OCI-LY7 (cell line): ENCODE measurements around the gene CA11.

Source experiments
- EZH2phosphoT487 ChIP-seq: fragments of 200-600 bp; sonication (generic); IDR thresholded peaks from 2 replicates; pipeline ENCODE4 v1.6.1; 2018; ENCODE audit warnings: low read depth, borderline replicate concordance, mild to moderate bottlenecking, mixed run types, antibody characterized with exemption, low read length, moderate library complexity, mixed read lengths
- TF ChIP-seq, protein P1 (sequence below): fragments of 200-600 bp; sonication (generic); conservative IDR thresholded peaks from 2 replicates; pipeline ENCODE4 v1.5.1; 2014; ENCODE audit warnings: mild to moderate bottlenecking, antibody characterized with exemption, low read length, moderate library complexity, mixed read lengths

DNA sequence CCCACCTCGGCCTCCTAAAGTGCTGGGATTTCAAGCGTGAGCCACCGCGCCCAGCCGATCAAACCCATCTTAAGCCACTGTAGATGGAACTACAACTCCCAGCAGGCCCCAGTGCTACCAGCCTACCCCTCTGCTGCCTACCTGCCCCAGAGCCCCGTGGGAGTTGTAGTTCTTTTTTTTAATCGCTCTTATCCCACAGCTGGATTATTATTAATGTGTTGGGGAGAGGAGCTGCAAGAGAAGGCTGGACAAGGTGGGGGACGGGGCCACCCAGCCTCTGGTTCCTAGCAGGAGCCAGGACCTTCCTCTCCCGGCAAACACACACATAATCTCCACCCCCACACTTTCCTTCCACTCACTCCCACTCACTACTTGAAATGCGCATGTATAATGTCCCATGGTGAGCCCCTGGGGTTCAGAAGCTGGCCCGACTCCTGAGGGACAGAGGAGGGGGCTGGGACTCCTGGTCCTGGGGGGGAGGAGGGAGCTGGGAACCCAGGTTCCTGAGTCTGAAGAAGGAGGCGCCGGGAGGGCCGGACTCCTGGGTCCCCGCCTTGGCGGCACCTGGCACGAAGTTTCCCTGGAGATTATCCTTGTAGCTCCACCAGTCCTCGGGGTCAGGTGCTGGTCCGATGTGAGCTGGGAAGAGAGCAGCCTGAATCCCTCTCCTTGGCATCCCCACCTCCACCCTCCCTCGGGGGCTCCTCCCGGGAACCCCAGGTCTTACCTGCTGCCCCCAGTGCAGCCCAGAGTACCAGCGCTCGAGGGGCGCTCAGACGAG lies 958 bp downstream of the CA11 start:
- TF ChIP-seq, protein P1, sequence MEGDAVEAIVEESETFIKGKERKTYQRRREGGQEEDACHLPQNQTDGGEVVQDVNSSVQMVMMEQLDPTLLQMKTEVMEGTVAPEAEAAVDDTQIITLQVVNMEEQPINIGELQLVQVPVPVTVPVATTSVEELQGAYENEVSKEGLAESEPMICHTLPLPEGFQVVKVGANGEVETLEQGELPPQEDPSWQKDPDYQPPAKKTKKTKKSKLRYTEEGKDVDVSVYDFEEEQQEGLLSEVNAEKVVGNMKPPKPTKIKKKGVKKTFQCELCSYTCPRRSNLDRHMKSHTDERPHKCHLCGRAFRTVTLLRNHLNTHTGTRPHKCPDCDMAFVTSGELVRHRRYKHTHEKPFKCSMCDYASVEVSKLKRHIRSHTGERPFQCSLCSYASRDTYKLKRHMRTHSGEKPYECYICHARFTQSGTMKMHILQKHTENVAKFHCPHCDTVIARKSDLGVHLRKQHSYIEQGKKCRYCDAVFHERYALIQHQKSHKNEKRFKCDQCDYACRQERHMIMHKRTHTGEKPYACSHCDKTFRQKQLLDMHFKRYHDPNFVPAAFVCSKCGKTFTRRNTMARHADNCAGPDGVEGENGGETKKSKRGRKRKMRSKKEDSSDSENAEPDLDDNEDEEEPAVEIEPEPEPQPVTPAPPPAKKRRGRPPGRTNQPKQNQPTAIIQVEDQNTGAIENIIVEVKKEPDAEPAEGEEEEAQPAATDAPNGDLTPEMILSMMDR, result no peak
- TF ChIP-seq EZH2phosphoT487, result no peak
